HEK293 (cell line): ENCODE data around the gene LIN7A.

Experiments used
- HOXA7 ChIP-seq: sonication (generic); formaldehyde crosslinking; IDR thresholded peaks from 2 replicates; pipeline ENCODE4 v1.8.1; 2022; ENCODE audit warnings: missing genetic modification reagents, borderline replicate concordance
- KLF17 ChIP-seq: fragments of 450-650 bp; formaldehyde crosslinking; IDR thresholded peaks from 2 replicates; pipeline ENCODE4 v1.5.1; 2016; ENCODE audit warnings: missing biosample characterization, missing genetic modification characterization
- PRDM2 ChIP-seq: fragments of 450-650 bp; formaldehyde crosslinking; IDR thresholded peaks from 2 replicates; pipeline ENCODE4 v1.5.1; 2016; ENCODE audit warnings: missing biosample characterization, missing genetic modification characterization, borderline replicate concordance
- TSHZ1 ChIP-seq: fragments of 450-650 bp; formaldehyde crosslinking; IDR thresholded peaks from 2 replicates; pipeline ENCODE4 v1.5.1; 2016; ENCODE audit warnings: missing biosample characterization, missing genetic modification characterization, borderline replicate concordance
- ZBTB8A ChIP-seq: fragments of 450-650 bp; formaldehyde crosslinking; IDR thresholded peaks from 2 replicates; pipeline ENCODE4 v1.5.1; 2016; ENCODE audit warnings: missing biosample characterization, missing genetic modification characterization
- ZFP37 ChIP-seq: fragments of 450-650 bp; formaldehyde crosslinking; IDR thresholded peaks from 2 replicates; pipeline ENCODE4 v1.5.1; 2016; ENCODE audit warnings: missing biosample characterization, missing genetic modification characterization
- ZNF10 ChIP-seq: fragments of 450-650 bp; formaldehyde crosslinking; IDR thresholded peaks from 2 replicates; pipeline ENCODE4 v1.5.1; 2017; ENCODE audit warnings: missing biosample characterization, missing genetic modification characterization
- ZNF114 ChIP-seq: fragments of 450-650 bp; formaldehyde crosslinking; IDR thresholded peaks from 2 replicates; pipeline ENCODE4 v1.5.0; 2017; ENCODE audit warnings: missing biosample characterization, missing genetic modification characterization
- ZNF146 ChIP-seq: fragments of 450-650 bp; formaldehyde crosslinking; IDR thresholded peaks from 2 replicates; pipeline ENCODE4 v1.5.1; 2016; ENCODE audit warnings: missing biosample characterization, missing genetic modification characterization
- ZNF501 ChIP-seq: fragments of 450-650 bp; formaldehyde crosslinking; IDR thresholded peaks from 2 replicates; pipeline ENCODE4 v1.5.1; 2016; ENCODE audit warnings: missing biosample characterization, missing genetic modification characterization
- ZNF843 ChIP-seq: fragments of 450-650 bp; formaldehyde crosslinking; IDR thresholded peaks from 2 replicates; pipeline ENCODE4 v1.5.1; 2016; ENCODE audit warnings: missing biosample characterization, missing genetic modification characterization
- TF ChIP-seq, protein P1 (sequence below): fragments of 450-650 bp; IDR thresholded peaks from 2 replicates; pipeline ENCODE4 v1.5.1; 2018; ENCODE audit warnings: missing biosample characterization, mild to moderate bottlenecking, missing genetic modification characterization
- TF ChIP-seq, protein P2 (sequence below): fragments of 450-650 bp; formaldehyde crosslinking; IDR thresholded peaks from 2 replicates; pipeline ENCODE4; 2016; ENCODE audit warnings: missing biosample characterization, missing genetic modification characterization

The LIN7A gene

GRCh38 chr12:80805106-80805505 lies 132.6 kb downstream of the LIN7A start (continued):
- TF ChIP-seq, protein P1, sequence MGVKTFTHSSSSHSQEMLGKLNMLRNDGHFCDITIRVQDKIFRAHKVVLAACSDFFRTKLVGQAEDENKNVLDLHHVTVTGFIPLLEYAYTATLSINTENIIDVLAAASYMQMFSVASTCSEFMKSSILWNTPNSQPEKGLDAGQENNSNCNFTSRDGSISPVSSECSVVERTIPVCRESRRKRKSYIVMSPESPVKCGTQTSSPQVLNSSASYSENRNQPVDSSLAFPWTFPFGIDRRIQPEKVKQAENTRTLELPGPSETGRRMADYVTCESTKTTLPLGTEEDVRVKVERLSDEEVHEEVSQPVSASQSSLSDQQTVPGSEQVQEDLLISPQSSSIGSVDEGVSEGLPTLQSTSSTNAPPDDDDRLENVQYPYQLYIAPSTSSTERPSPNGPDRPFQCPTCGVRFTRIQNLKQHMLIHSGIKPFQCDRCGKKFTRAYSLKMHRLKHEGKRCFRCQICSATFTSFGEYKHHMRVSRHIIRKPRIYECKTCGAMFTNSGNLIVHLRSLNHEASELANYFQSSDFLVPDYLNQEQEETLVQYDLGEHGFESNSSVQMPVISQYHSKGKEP, result no peak
- TF ChIP-seq PRDM2 (tag by site-specific recombination), result no peak
- TF ChIP-seq, protein P2, sequence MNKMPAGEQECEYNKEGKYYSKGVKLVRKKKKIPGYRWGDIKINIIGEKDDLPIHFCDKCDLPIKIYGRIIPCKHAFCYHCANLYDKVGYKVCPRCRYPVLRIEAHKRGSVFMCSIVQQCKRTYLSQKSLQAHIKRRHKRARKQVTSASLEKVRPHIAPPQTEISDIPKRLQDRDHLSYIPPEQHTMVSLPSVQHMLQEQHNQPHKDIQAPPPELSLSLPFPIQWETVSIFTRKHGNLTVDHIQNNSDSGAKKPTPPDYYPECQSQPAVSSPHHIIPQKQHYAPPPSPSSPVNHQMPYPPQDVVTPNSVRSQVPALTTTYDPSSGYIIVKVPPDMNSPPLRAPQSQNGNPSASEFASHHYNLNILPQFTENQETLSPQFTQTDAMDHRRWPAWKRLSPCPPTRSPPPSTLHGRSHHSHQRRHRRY (tag by site-specific recombination), result no peak
- no peak for TF ChIP-seq ZNF146 (tag by site-specific recombination)
- TF ChIP-seq TSHZ1 (tag by site-specific recombination), result no peak
- TF ChIP-seq HOXA7 (CRISPR knock-in tag), result no peak
- TF ChIP-seq ZNF10 (tag by site-specific recombination), result no peak
- no peak for TF ChIP-seq ZNF843 (tag by site-specific recombination)
- no peak for TF ChIP-seq ZNF501 (tag by site-specific recombination)
- TF ChIP-seq ZBTB8A (tag by site-specific recombination), result no peak
- TF ChIP-seq ZFP37, result no peak
- TF ChIP-seq KLF17 (tag by site-specific recombination), result no peak
- no peak for TF ChIP-seq ZNF114 (tag by site-specific recombination)
